ENCODE results near the gene KATNAL1.

KATNAL1 gene

GRCh38 chr13:30353060-30353459 lies 45.7 kb upstream of the KATNAL1 start:
- H3K9me3 ChIP-seq: peaks cover 0 to 4% (median 4%) of the 10 kb centered on the region in 3 donors
- DNase-seq: no peak
- no peak for TF ChIP-seq CTCF (IDR thresholded peaks at IDR 0.05)
- H3K27ac ChIP-seq: no peak overlapping the region
- intact Hi-C loops (cut with DNase I; ENCODE audit: low total_unique reads): no loop called here
- H3K4me1 ChIP-seq: no peaks in the 10 kb centered on the region
- no peaks in the 10 kb centered on the region for H3K27me3 ChIP-seq
- H3K4me3 ChIP-seq: no peak overlapping the region
- no peaks in the 10 kb centered on the region for H3K36me3 ChIP-seq

GRCh38 chr13:30352121-30352520 lies 44.8 kb upstream of the KATNAL1 start:
- intact Hi-C loops (cut with DNase I; ENCODE audit: low total_unique reads): no loop called here
- no peak overlapping the region for H3K4me3 ChIP-seq
- no peak for TF ChIP-seq CTCF (IDR thresholded peaks at IDR 0.05)
- no peaks in the 10 kb centered on the region for H3K27me3 ChIP-seq
- no peaks in the 10 kb centered on the region for H3K36me3 ChIP-seq
- no peak for DNase-seq
- peaks cover 0 to 4% (median 4%) of the 10 kb centered on the region in 3 donors for H3K9me3 ChIP-seq
- no peak overlapping the region for H3K27ac ChIP-seq
- H3K4me1 ChIP-seq: no peaks in the 10 kb centered on the region

- H3K9me3 ChIP-seq: no peaks in the 10 kb centered on the region
- H3K27me3 ChIP-seq: no peaks in the 10 kb centered on the region
- H3K4me3 ChIP-seq: no peak overlapping the region
- no peaks in the 10 kb centered on the region for H3K36me3 ChIP-seq
- H3K27ac ChIP-seq: no peak overlapping the region
- H3K4me1 ChIP-seq: peaks cover 0 to 10% (median 9%) of the 10 kb centered on the region in 4 donors
- no peak for DNase-seq
- intact Hi-C loops (cut with DNase I; ENCODE audit: low total_unique reads): no loop called here
- no peak for TF ChIP-seq CTCF (IDR thresholded peaks at IDR 0.05)
These were observed 39.4 kb upstream of the KATNAL1 start for GRCh38 chr13:30346789-30347167.

- Histone ChIP-seq H3K9me3 (no peaks in the 10 kb centered on the region), H3K4me1 (peaks cover 0 to 15% (median 14%) of the 10 kb centered on the region in 4 donors), H3K36me3 (no peaks in the 10 kb centered on the region), H3K27me3 (no peaks in the 10 kb centered on the region), H3K27ac (no peak overlapping the region), H3K4me3 (no peak overlapping the region)
- intact Hi-C loops (cut with DNase I; ENCODE audit: low total_unique reads): no loop called here
- no peak for DNase-seq
- no peak for TF ChIP-seq CTCF (IDR thresholded peaks at IDR 0.05)
These were observed 38.9 kb upstream of the KATNAL1 start for GRCh38 chr13:30346153-30346788.

GRCh38 chr13:30345426-30346100 lies 38.2 kb upstream of the KATNAL1 start:
- no peaks in the 10 kb centered on the region for H3K9me3 ChIP-seq
- H3K36me3 ChIP-seq: no peaks in the 10 kb centered on the region
- H3K4me1 ChIP-seq: peaks cover 0 to 22% (median 20%) of the 10 kb centered on the region in 4 donors
- no peak overlapping the region for H3K27ac ChIP-seq
- intact Hi-C loops (cut with DNase I; ENCODE audit: low total_unique reads): no loop called here
- no peak for TF ChIP-seq CTCF (IDR thresholded peaks at IDR 0.05)
- no peaks in the 10 kb centered on the region for H3K27me3 ChIP-seq
- no peak overlapping the region for H3K4me3 ChIP-seq
- DNase-seq: no peak

All from tibial artery (tissue), 4 donors.